ENCODE results near the gene VCP.

The VCP gene

DNA sequence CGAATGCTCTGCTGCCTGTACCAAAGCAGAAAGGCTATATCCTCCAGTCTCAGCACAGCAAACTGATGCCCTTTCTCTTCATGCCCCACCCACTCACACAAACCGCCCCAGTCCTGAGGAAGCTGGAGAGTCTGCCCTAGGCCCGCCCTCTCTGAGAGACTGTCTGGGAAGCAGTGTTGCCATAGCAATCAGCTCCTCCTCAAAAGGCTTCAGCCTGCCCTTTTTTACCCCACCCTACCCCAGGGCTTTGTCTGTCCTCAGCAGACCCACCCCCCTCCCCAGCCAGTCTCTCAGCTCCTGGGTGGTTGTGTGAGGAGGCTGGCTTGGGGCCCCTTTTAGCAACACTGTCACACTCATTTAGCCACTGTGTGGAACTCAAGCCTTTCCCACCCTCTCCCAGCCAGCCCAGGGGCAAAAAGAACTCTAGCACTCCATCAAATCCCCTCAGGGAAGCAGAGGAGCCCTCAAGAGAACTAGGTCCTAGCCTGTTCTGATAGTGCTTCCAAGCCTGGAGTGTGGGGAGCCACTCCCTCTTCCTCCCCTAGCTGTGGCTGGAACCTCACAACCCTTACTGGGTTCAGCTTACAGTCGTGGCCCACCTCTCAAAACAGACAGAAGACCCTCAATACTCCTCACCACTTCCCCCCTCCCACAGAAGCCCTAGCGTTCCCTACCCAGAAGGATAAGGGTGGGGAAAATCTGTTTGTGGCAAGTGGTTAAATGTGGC, 41.9 kb upstream of the VCP start:
- DNase-seq (ENCODE audit: low read depth), result peak; percentile 97
- TF ChIP-seq, protein P1, sequence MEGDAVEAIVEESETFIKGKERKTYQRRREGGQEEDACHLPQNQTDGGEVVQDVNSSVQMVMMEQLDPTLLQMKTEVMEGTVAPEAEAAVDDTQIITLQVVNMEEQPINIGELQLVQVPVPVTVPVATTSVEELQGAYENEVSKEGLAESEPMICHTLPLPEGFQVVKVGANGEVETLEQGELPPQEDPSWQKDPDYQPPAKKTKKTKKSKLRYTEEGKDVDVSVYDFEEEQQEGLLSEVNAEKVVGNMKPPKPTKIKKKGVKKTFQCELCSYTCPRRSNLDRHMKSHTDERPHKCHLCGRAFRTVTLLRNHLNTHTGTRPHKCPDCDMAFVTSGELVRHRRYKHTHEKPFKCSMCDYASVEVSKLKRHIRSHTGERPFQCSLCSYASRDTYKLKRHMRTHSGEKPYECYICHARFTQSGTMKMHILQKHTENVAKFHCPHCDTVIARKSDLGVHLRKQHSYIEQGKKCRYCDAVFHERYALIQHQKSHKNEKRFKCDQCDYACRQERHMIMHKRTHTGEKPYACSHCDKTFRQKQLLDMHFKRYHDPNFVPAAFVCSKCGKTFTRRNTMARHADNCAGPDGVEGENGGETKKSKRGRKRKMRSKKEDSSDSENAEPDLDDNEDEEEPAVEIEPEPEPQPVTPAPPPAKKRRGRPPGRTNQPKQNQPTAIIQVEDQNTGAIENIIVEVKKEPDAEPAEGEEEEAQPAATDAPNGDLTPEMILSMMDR (IDR thresholded peaks at IDR 0.05; ENCODE audit: insufficient read depth, low read depth, low read length, missing control alignments), result no peak
- peak overlapping the region; percentile 67 for H3K4me3 ChIP-seq (ENCODE audit: low read length)

DNA sequence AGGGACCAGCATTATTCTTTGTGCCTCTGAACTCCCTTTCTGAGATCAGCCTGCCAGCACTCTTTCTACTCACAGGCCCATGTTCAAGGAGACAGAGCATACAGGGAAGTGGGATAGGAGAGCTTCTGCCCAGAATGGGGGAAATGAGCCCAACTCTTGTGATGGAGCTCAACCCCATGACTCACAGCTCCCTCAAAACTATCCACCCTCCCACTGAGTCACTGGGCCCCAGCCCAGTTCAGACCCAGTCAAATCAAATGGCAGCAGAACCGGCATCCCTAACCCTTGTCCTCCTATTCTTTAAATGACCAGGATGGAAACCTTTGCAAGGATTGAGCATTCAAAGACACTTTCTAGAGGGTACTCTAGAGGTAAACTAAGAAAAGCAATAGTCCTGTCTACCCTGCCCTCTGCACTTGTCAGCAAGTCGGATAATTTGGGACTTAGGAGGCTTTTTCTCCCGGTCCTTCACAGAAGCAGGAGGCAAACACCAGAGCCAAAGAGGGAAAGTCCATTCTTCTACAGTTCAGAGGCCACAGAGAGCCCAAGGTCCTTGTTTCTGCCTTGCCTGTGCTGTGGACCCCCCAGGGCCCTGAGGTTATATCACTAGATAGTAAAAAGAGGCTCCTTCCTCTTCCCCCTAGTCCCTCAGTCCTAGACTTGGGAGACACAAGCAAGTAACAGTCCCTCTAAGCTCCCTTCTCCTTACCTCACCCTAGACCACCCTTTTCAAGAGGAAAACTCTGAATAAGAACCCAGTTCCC, 40.0 kb upstream of the VCP start:
- DNase-seq (ENCODE audit: low read depth), result peak; percentile 79
- peak overlapping the region; percentile 36 for H3K4me3 ChIP-seq (ENCODE audit: low read length)
- TF ChIP-seq, protein P1 (IDR thresholded peaks at IDR 0.05; ENCODE audit: insufficient read depth, low read depth, low read length, missing control alignments), result no peak

DNA sequence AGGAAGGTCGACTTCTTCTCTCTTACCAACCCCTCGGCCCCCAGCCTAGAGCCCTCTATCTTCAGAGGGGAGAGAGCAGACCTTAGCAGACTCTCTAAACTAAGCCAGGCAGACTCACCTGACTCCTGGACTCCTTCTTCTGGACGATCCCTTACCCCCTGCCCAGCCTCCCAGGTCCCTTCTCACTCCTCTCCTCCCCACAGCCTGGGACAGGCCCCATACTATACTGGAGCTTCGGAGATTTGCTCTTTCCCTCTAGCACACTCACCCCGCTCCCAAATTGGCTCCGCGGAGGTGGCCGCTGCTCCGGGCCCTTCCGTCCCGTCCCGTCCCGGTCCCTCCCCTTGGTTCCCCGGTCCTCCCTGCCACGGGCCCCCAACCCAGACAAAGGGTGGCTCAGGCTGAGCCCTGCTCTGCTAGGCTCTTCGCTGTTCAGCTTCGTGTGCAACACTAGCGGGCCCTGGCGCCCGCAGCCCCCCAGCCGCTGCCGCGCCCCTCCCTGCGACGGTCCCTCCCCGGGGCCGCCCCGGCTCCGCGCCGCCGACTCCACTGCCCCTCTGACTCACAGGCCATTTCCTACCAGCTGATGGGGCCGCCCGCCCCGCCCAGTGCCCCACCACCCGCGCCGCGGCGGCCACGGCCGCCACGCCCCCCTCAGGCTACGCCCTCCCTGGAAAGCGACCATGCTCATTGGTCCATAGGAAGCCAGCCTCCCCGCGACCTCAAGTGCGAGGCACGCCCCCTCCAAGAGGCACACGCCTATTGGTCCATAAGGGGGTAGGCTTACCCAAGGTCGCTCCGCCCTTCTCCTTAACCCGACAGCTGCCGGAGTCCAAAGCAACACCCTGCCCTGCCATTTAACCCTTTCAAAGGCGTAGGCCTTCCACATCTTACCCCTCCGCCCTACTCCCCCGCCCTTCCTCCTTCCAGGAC, 38.8 kb upstream of the VCP start:
- peak overlapping the region; percentile 78 for H3K4me3 ChIP-seq (ENCODE audit: low read length)
- TF ChIP-seq, protein P1 (IDR thresholded peaks at IDR 0.05; ENCODE audit: insufficient read depth, low read depth, low read length, missing control alignments), result no peak
- peak; percentile 99 for DNase-seq (ENCODE audit: low read depth)

DNA sequence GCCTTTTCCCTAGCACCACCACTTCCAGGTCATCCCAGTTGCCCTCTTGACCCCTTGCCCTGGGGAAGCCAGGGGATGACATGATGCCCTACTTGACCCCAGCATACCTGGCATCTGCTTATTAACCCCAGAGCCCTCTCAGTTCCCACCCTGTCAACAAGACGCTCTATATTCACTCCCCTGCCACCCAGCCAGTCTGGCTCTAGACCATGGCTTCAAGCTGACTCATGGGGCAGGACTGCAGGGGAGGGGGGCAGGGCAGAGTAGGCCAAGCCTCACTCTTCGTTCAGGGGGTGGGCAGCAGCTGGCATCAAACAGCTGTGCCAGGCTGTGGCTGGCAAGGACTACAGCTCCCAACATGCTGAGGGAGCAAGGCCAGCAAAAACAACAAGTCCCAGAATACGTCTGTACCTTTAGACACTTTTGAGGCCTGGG, 37.9 kb upstream of the VCP start:
- peak overlapping the region; percentile 78 for H3K4me3 ChIP-seq (ENCODE audit: low read length)
- DNase-seq (ENCODE audit: low read depth), result peak; percentile 67
- TF ChIP-seq, protein P1 (IDR thresholded peaks at IDR 0.05; ENCODE audit: insufficient read depth, low read depth, low read length, missing control alignments), result no peak

DNA sequence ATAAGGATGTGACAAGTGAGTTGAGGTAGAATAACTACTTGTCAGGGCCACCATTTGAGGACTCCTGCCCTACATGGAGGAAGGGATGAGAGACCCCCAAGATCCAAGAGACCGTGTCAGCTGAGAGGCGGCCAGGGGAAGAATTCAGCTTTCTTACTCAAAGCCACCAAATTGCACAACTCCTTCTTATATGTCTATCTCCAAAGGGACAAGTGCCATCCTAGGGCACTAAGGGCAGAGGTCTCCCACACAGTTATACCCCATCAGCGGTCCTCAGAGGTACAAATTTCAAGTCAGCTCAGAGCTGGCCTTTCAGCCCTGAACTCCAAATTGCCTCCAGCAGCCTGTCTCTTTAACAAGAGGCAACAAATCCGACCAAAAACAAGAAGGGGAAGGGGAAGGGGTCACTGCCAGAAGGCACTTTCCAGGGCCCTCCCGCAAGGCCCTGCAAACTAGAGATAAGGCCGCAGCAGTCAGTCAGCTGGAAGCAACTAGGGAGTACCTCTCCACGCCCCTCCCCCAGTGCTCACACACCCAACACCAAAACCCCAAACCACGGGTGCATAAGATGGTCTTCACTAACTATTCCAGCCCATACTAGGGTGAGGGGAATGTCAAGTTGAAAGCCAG, 36.6 kb upstream of the VCP start:
- TF ChIP-seq, protein P1 (IDR thresholded peaks at IDR 0.05; ENCODE audit: insufficient read depth, low read depth, low read length, missing control alignments), result no peak
- DNase-seq (ENCODE audit: low read depth), result no peak
- no peak overlapping the region for H3K4me3 ChIP-seq (ENCODE audit: low read length)

DNA sequence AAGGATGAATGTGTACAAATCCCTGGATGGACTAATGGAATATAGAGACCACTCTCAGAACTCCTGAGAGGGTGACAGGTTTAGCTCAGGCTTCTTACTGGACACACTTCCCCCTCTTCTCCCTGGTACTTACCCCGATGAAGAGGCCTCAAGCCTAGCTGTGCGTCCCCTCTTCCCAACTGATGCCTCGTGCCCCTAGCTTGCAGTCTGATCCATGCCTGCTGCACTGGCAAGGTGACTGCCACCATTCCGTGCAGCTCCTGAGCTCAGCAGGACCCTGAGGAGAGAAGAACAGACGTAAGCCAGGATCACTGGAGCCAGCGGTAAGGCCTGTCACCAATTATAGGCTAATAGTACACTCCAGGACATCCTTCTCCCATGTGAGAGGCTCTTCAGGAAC, 36.0 kb upstream of the VCP start:
- TF ChIP-seq, protein P1 (IDR thresholded peaks at IDR 0.05; ENCODE audit: insufficient read depth, low read depth, low read length, missing control alignments), result no peak
- H3K4me3 ChIP-seq (ENCODE audit: low read length), result no peak overlapping the region
- DNase-seq (ENCODE audit: low read depth), result no peak
